GM12878 (cell line): ENCODE measurements around the gene PRDM16.

ENCODE experiments used
- JUND ChIP-seq: IDR thresholded peaks from 2 replicates; pipeline ENCODE4 v1.6.1; 2012; ENCODE audit warnings: low read depth, mild to moderate bottlenecking, low read length, improper control_type of control experiment, moderate library complexity
- MYC ChIP-seq: IDR thresholded peaks from 2 replicates; pipeline ENCODE4 v1.6.1; 2011; ENCODE audit warnings: mild to moderate bottlenecking, low read length, moderate library complexity, inconsistent platforms; ENCODE audit not compliant: insufficient read depth, insufficient replicate concordance, insufficient read length, severe bottlenecking
- NFXL1 ChIP-seq: fragments of 450-650 bp; IDR thresholded peaks from 2 replicates; pipeline ENCODE4 v1.6.1; 2017; ENCODE audit warnings: antibody characterized with exemption, mild to moderate bottlenecking, borderline replicate concordance
- NR2C2 ChIP-seq: IDR thresholded peaks from 2 replicates; pipeline ENCODE4 v1.6.1; 2011; ENCODE audit warnings: borderline replicate concordance, low read depth; ENCODE audit not compliant: control insufficient read depth, insufficient read length
- POLR2A ChIP-seq: IDR thresholded peaks from 2 replicates; pipeline ENCODE4 v1.6.1; 2011; ENCODE audit warnings: low read depth, mild to moderate bottlenecking, low read length
- SIN3A ChIP-seq: IDR thresholded peaks from 2 replicates; pipeline ENCODE4 v1.6.1; 2012; ENCODE audit warnings: low read depth, low read length, improper control_type of control experiment
- TF ChIP-seq, protein P1 (sequence below), 3 experiments: IDR thresholded peaks in 2 of 3; conservative IDR thresholded peaks in 1 of 3; 2 replicates each; pipeline ENCODE4 v1.5.1; 2011; ENCODE audit warnings: low read depth in 3 of 3, low read length in 3 of 3, mild to moderate bottlenecking in 3 of 3, control low read depth in 2 of 3, moderate library complexity in 2 of 3, inconsistent platforms in 1 of 3, mixed read lengths in 1 of 3; ENCODE audit not compliant: control insufficient read depth in 2 of 3, insufficient read depth in 1 of 3; ENCODE audit errors: extremely low read depth in 1 of 3
- TF ChIP-seq, protein P2 (sequence below): IDR thresholded peaks from 2 replicates; pipeline ENCODE4 v1.6.1; 2012; ENCODE audit warnings: low read depth, low read length, improper control_type of control experiment
- TF ChIP-seq, protein P3 (sequence below): IDR thresholded peaks from 2 replicates; pipeline ENCODE4 v1.6.1; 2011; ENCODE audit warnings: mild to moderate bottlenecking, low read depth, low read length, moderate library complexity; ENCODE audit not compliant: insufficient replicate concordance
- TF ChIP-seq, protein P4 (sequence below): IDR thresholded peaks from 2 replicates; pipeline ENCODE4 v1.6.1; 2012; ENCODE audit warnings: low read depth, low read length, improper control_type of control experiment

DNA sequence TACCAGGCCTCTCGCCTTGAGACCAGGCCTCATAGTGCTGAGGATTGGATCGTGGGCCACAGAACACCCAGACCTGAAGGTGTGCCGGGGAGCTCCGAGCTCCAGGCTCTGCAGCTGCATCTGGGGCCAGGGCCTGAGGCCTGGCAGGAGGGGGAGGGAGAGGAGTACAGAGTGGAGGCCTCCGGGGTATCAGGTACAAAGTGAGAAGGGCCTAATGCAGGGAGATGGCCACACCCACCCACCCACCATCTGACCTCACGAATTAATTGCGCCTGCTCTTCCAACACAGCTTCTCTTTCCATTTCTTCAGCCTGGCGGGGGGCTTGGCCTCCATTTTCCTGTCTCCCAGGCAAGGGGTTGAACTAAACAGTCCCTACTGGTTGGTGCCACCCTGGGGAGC lies 286.1 kb downstream of the PRDM16 start:
- no peak for TF ChIP-seq NR2C2
- no peak for TF ChIP-seq MYC
- no peak for TF ChIP-seq POLR2A
- TF ChIP-seq, protein P1, sequence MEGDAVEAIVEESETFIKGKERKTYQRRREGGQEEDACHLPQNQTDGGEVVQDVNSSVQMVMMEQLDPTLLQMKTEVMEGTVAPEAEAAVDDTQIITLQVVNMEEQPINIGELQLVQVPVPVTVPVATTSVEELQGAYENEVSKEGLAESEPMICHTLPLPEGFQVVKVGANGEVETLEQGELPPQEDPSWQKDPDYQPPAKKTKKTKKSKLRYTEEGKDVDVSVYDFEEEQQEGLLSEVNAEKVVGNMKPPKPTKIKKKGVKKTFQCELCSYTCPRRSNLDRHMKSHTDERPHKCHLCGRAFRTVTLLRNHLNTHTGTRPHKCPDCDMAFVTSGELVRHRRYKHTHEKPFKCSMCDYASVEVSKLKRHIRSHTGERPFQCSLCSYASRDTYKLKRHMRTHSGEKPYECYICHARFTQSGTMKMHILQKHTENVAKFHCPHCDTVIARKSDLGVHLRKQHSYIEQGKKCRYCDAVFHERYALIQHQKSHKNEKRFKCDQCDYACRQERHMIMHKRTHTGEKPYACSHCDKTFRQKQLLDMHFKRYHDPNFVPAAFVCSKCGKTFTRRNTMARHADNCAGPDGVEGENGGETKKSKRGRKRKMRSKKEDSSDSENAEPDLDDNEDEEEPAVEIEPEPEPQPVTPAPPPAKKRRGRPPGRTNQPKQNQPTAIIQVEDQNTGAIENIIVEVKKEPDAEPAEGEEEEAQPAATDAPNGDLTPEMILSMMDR (IDR thresholded peaks at IDR 0.05 in 2 of 3, conservative IDR thresholded peaks at IDR 0.05 in 1 of 3; ENCODE audit: control insufficient read depth in 2 of 3, extremely low read depth in 1 of 3, insufficient read depth in 1 of 3, low read depth in 3 of 3, low read length in 3 of 3) = no peak
- TF ChIP-seq JUND = no peak
- no peak for TF ChIP-seq NFXL1
- TF ChIP-seq SIN3A = no peak
- TF ChIP-seq, protein P2, sequence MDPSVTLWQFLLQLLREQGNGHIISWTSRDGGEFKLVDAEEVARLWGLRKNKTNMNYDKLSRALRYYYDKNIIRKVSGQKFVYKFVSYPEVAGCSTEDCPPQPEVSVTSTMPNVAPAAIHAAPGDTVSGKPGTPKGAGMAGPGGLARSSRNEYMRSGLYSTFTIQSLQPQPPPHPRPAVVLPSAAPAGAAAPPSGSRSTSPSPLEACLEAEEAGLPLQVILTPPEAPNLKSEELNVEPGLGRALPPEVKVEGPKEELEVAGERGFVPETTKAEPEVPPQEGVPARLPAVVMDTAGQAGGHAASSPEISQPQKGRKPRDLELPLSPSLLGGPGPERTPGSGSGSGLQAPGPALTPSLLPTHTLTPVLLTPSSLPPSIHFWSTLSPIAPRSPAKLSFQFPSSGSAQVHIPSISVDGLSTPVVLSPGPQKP = no peak
- TF ChIP-seq, protein P3, sequence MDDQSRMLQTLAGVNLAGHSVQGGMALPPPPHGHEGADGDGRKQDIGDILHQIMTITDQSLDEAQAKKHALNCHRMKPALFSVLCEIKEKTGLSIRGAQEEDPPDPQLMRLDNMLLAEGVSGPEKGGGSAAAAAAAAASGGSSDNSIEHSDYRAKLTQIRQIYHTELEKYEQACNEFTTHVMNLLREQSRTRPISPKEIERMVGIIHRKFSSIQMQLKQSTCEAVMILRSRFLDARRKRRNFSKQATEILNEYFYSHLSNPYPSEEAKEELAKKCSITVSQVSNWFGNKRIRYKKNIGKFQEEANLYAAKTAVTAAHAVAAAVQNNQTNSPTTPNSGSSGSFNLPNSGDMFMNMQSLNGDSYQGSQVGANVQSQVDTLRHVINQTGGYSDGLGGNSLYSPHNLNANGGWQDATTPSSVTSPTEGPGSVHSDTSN = no peak
- TF ChIP-seq, protein P4, sequence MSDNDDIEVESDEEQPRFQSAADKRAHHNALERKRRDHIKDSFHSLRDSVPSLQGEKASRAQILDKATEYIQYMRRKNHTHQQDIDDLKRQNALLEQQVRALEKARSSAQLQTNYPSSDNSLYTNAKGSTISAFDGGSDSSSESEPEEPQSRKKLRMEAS = no peak
